Choroid plexus epithelial cell (primary cell): Measurements from ENCODE around the gene FHOD3.
"Not testable (repeated sequence)": the region's sequence is repeated elsewhere in the genome, so short reads cannot be mapped to it uniquely, and the experiment has no call there.

ENCODE experiments used
- DNase-seq: peaks from one replicate; pipeline ENCODE4 v3.0.0-alpha.2; 2010; ENCODE audit warnings: low read depth
- H3K4me3 ChIP-seq: 2 replicates; pipeline ENCODE4 v1.5.1; 2011; ENCODE audit warnings: low read depth, mild to moderate bottlenecking, control low read depth, low read length, moderate library complexity
- TF ChIP-seq, protein P1 (sequence below): conservative IDR thresholded peaks from 2 replicates; pipeline ENCODE4 v1.5.1; 2011; ENCODE audit warnings: low read depth, mild to moderate bottlenecking, control low read depth, inconsistent platforms, low read length, moderate library complexity

Gene FHOD3

DNA sequence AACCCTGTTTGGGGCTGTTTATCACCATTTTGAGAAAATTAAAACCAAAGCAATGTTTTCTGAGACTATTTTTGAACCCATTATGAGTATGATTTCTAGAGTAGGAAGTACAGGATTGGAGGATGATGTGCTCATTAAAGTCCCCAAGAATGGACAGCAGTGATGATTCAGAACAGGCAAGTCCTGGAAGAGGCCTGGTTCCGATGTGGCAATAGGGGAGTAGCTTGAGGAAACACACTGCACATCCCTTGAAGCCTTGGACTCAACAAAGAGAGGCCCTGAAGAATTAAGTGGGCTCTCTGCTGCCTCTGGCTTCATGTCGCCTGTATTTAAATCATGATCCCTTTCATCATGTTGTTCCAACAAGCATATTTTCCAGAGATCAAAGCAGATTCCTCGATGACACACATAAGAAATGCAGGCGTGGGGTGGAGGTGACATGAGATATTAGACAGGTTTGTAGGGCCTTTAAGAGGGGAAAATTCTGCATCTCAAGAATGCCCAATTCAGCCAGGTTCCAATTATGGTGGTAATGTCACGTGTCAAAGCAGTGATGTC lies 242.2 kb downstream of the FHOD3 start:
- DNase-seq, result no peak
- TF ChIP-seq, protein P1, sequence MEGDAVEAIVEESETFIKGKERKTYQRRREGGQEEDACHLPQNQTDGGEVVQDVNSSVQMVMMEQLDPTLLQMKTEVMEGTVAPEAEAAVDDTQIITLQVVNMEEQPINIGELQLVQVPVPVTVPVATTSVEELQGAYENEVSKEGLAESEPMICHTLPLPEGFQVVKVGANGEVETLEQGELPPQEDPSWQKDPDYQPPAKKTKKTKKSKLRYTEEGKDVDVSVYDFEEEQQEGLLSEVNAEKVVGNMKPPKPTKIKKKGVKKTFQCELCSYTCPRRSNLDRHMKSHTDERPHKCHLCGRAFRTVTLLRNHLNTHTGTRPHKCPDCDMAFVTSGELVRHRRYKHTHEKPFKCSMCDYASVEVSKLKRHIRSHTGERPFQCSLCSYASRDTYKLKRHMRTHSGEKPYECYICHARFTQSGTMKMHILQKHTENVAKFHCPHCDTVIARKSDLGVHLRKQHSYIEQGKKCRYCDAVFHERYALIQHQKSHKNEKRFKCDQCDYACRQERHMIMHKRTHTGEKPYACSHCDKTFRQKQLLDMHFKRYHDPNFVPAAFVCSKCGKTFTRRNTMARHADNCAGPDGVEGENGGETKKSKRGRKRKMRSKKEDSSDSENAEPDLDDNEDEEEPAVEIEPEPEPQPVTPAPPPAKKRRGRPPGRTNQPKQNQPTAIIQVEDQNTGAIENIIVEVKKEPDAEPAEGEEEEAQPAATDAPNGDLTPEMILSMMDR, result no peak
- H3K4me3 ChIP-seq, result no peak overlapping the region

GRCh38 chr18:36543030-36543429 lies 245.5 kb downstream of the FHOD3 start:
- TF ChIP-seq, protein P1, result no peak
- H3K4me3 ChIP-seq, result no peak overlapping the region
- DNase-seq, result no peak

DNA sequence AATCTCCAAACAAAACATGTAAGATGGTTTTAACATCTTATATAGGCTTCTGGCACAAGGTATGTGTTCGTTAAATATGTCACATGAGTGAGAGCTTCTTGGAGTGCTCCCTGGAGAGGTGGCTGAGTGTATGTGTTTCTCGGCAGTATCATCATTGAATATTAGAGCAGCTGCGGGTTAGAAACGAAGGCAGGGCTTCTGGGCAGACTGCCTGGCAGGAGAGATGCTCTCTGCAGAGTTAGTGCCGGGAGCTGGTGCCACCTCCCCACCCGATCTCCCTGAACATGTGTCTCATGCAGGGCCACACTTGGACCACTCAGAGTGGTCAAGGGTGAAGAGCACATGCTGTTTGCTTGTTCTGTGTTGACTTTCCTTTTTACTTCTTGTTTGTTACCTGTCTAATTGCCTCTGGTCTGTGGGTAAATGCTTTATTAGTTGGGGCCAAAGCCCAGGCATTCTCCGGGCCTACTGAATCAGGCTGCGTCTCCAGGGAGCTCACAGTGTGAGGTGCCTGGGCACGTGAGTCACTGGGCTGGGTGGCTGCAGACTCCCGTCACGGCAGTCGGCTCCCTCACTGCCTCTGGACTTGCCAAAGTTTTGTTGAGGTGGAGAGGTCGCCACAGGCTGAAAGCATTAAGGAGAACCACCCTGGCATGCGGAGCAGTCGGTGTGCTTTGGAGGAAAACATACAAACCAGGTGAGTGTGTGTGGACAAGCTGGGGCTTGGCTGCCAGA lies 246.6 kb downstream of the FHOD3 start:
- TF ChIP-seq, protein P1, result no peak
- no peak for DNase-seq

GRCh38 chr18:36545821-36546427 lies 248.4 kb downstream of the FHOD3 start:
- TF ChIP-seq, protein P1, result no peak
- H3K4me3 ChIP-seq, result no peak overlapping the region
- no peak for DNase-seq

More for the DNA sequence above, 246.6 kb downstream of the FHOD3 start:
- no peak overlapping the region for H3K4me3 ChIP-seq

DNA sequence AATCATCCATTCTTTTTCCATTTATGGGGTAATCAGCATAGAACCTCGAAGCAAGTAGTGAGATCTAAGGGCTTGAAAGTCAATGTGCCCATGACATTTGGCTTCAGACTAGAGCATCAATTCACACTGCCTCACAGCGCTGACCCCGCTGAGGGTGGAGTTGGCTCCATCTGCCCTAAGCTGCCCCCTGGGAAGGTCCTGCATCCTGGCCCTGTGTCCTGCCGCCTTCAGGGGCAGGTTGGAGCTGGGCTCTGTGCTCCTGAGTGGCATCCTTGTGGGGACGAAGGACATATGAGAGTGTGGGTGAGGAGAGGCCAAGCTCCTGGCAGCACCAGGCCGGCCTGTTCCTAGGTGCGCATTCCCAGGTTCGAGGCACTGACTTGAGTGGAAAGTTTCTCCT lies 249.4 kb downstream of the FHOD3 start:
- DNase-seq, result no peak
- TF ChIP-seq, protein P1, result no peak
- H3K4me3 ChIP-seq, result no peak overlapping the region

- H3K4me3 ChIP-seq, result no peak overlapping the region
- TF ChIP-seq, protein P1, result no peak
- DNase-seq, result no peak
Measured at GRCh38 chr18:36547544-36547943, 250.0 kb downstream of the FHOD3 start.

DNA sequence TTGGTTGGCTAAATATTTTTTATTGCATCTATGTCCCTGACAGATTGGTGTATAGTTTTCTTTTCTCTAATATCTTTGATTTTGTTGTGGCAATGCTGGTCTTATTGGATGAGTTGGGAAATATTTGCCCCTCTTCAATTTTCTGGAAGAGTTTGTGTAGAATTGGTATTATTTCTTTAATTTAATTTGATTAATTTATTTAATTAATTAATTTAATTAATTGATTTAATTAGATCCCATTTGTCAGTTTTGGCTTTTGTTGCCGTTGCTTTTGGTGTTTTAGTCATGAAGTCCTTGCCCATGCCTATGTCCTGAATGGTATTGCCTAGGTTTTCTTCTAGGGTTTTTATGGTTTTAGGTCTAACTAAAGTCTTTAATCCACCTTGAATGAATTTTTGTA lies 253.8 kb downstream of the FHOD3 start:
- not testable (repeated sequence) for H3K4me3 ChIP-seq, DNase-seq
